ENCODE data around the gene MACF1.
"Not testable (repeated sequence)": the region's sequence is repeated elsewhere in the genome, so short reads cannot be mapped to it uniquely, and the experiment has no call there.

The MACF1 gene

GRCh38 chr1:39488793-39489566, 284.5 kb downstream of the MACF1 start:
- no peak for TF ChIP-seq TAF1 (IDR thresholded peaks at IDR 0.05; ENCODE audit: borderline replicate concordance, low read depth, low read length)
- TF ChIP-seq POLR2A (IDR thresholded peaks at IDR 0.05; ENCODE audit: low read depth, low read length), result no peak; the same call in 1 of the 2 replicates
- no peak for TF ChIP-seq POLR2AphosphoS5 (IDR thresholded peaks at IDR 0.05; ENCODE audit: low read depth, low read length)
- FAIRE-seq (no peak), DNase-seq (ENCODE audit: insufficient read length) (no peak)

- DNase-seq (ENCODE audit: insufficient read length) (no peak), FAIRE-seq (no peak)
- peak; percentile 51 for TF ChIP-seq POLR2A (IDR thresholded peaks at IDR 0.05; ENCODE audit: low read depth, low read length)
- TF ChIP-seq POLR2AphosphoS5 (IDR thresholded peaks at IDR 0.05; ENCODE audit: low read depth, low read length), result no peak; the same call in 1 of the 2 replicates
Measured at GRCh38 chr1:39489567-39490239, 285.2 kb downstream of the MACF1 start.

GRCh38 chr1:39490596-39491145, 286.2 kb downstream of the MACF1 start:
- TF ChIP-seq TAF1 (IDR thresholded peaks at IDR 0.05; ENCODE audit: borderline replicate concordance, low read depth, low read length), result no peak
- TF ChIP-seq POLR2AphosphoS5 (IDR thresholded peaks at IDR 0.05; ENCODE audit: low read depth, low read length), result no peak
- TF ChIP-seq POLR2A (IDR thresholded peaks at IDR 0.05; ENCODE audit: low read depth, low read length), result no peak
- no peak for FAIRE-seq
- DNase-seq (ENCODE audit: insufficient read length), result no peak

GRCh38 chr1:39491146-39491921, 286.8 kb downstream of the MACF1 start, which contains the start of gene BMP8A:
Gene BMP8A, plus strand, starts transcription at chr1:39491636. Its CDS starts 356 bp downstream, at chr1:39491992.
- no peak for TF ChIP-seq TAF1 (IDR thresholded peaks at IDR 0.05; ENCODE audit: borderline replicate concordance, low read depth, low read length)
- DNase-seq (ENCODE audit: insufficient read length) (peak; percentile 95), FAIRE-seq (peak; percentile 17)

- not testable (repeated sequence) for DNase-seq (ENCODE audit: insufficient read length); FAIRE-seq
Measured at GRCh38 chr1:39492118-39493042, 287.9 kb downstream of the MACF1 start.

GRCh38 chr1:39493043-39493810, 288.7 kb downstream of the MACF1 start:
- FAIRE-seq, result peak; percentile 86
- DNase-seq (ENCODE audit: insufficient read length), result not testable (repeated sequence)

- TF ChIP-seq POLR2A (IDR thresholded peaks at IDR 0.05; ENCODE audit: low read depth, low read length) (no peak), TAF1 (IDR thresholded peaks at IDR 0.05; ENCODE audit: borderline replicate concordance, low read depth, low read length) (no peak), POLR2AphosphoS5 (IDR thresholded peaks at IDR 0.05; ENCODE audit: low read depth, low read length) (no peak)
- DNase-seq (ENCODE audit: insufficient read length) (no peak), FAIRE-seq (peak; percentile 42)
Measured at GRCh38 chr1:39494671-39495410, 290.3 kb downstream of the MACF1 start.

GRCh38 chr1:39496520-39496919, 292.0 kb downstream of the MACF1 start:
- not testable (repeated sequence) for FAIRE-seq; DNase-seq (ENCODE audit: insufficient read length)

GRCh38 chr1:39497585-39497984, 293.1 kb downstream of the MACF1 start:
- FAIRE-seq (no peak), DNase-seq (ENCODE audit: insufficient read length) (no peak)
- TF ChIP-seq TAF1 (IDR thresholded peaks at IDR 0.05; ENCODE audit: borderline replicate concordance, low read depth, low read length) (no peak), POLR2A (IDR thresholded peaks at IDR 0.05; ENCODE audit: low read depth, low read length) (no peak), POLR2AphosphoS5 (IDR thresholded peaks at IDR 0.05; ENCODE audit: low read depth, low read length) (no peak)

- not testable (repeated sequence) for DNase-seq (ENCODE audit: insufficient read length); FAIRE-seq
Measured at GRCh38 chr1:39498096-39498710, 293.7 kb downstream of the MACF1 start.

GRCh38 chr1:39498821-39499220, 294.3 kb downstream of the MACF1 start:
- DNase-seq (ENCODE audit: insufficient read length); FAIRE-seq: not testable (repeated sequence)
